K562 (cell line): ENCODE data around the gene ELF2. TPM values are rescaled to one million over a fixed set of nuclear protein-coding genes. Genes with fewer than 3 reads are reported as not detected.

ENCODE experiments used
- CBX5 ChIP-seq: IDR thresholded peaks from 2 replicates; pipeline ENCODE4 v1.6.1; 2014; ENCODE audit warnings: low read depth, borderline replicate concordance
- CCNT2 ChIP-seq: IDR thresholded peaks from 2 replicates; pipeline ENCODE4 v1.6.1; 2011; ENCODE audit warnings: borderline replicate concordance, low read depth, mild to moderate bottlenecking, moderate library complexity, mixed read lengths, low read length; ENCODE audit not compliant: insufficient read length; ENCODE audit errors: extremely low read depth
- ELF2 ChIP-seq: fragments of 250-450 bp; sonication (Bioruptor Pico); IDR thresholded peaks from 2 replicates; pipeline ENCODE4 v1.5.0; 2021; ENCODE audit warnings: mild to moderate bottlenecking
- GTF2A2 ChIP-seq: IDR thresholded peaks from 2 replicates; pipeline ENCODE4 v1.6.1; 2016; ENCODE audit warnings: mild to moderate bottlenecking, missing genetic modification characterization, missing compliant biosample characterization
- HSF4 ChIP-seq: fragments of 250-450 bp; sonication (Bioruptor Pico); IDR thresholded peaks from 2 replicates; pipeline ENCODE4 v2.1.2; 2022; ENCODE audit warnings: mild to moderate bottlenecking, moderate library complexity, borderline replicate concordance
- MYNN ChIP-seq, 2 experiments: sonication (generic); formaldehyde crosslinking in 1 of 2; IDR thresholded peaks; 2 replicates each; pipeline versions ENCODE4 v1.5.0 to v1.6.1; 2016 to 2020; ENCODE audit warnings: antibody characterized with exemption in 1 of 2, missing genetic modification reagents in 1 of 2
- NCOA6 ChIP-seq: fragments of 450-650 bp; IDR thresholded peaks from 2 replicates; pipeline ENCODE4 v1.6.1; 2017; ENCODE audit warnings: mild to moderate bottlenecking
- NCOR1 ChIP-seq: fragments of 450-650 bp; IDR thresholded peaks from 2 replicates; pipeline ENCODE4 v1.6.1; 2016; ENCODE audit warnings: mild to moderate bottlenecking, moderate library complexity
- PML ChIP-seq: IDR thresholded peaks from 2 replicates; pipeline ENCODE4 v1.6.1; 2012; ENCODE audit warnings: low read length, inconsistent platforms
- POLR2G ChIP-seq: fragments of 200-400 bp; formaldehyde crosslinking; IDR thresholded peaks from 2 replicates; pipeline ENCODE4 v1.6.1; 2017; ENCODE audit warnings: low read depth, mild to moderate bottlenecking, antibody characterized with exemption, low read length, moderate library complexity
- PPARD ChIP-seq: fragments of 250-450 bp; sonication (Bioruptor Pico); IDR thresholded peaks from 2 replicates; pipeline ENCODE4 v1.8.0; 2022; ENCODE audit warnings: inconsistent platforms, mild to moderate bottlenecking, moderate library complexity
- RBM22 ChIP-seq: fragments of 200-400 bp; formaldehyde crosslinking; IDR thresholded peaks from 2 replicates; pipeline ENCODE4 v1.6.1; 2018; ENCODE audit warnings: low read length, low read depth; ENCODE audit not compliant: poor library complexity, severe bottlenecking
- RBM34 ChIP-seq: fragments of 200-400 bp; formaldehyde crosslinking; IDR thresholded peaks from 2 replicates; pipeline ENCODE4 v1.6.1; 2018; ENCODE audit warnings: low read length, borderline replicate concordance; ENCODE audit not compliant: insufficient read depth
- SAP30 ChIP-seq: fragments of 200-600 bp; sonication (generic); IDR thresholded peaks from 2 replicates; pipeline ENCODE4 v1.6.1; 2012; ENCODE audit warnings: borderline replicate concordance, low read depth, mild to moderate bottlenecking, moderate library complexity, low read length, control low read depth, inconsistent platforms; ENCODE audit not compliant: insufficient read depth, poor library complexity, severe bottlenecking
- SIN3A ChIP-seq, 2 experiments: fragments of 150-350 bp in 1 of 2; IDR thresholded peaks; 2 replicates each; pipeline ENCODE4 v1.6.1; 2011 to 2016; ENCODE audit warnings: borderline replicate concordance in 2 of 2, low read depth in 2 of 2, low read length in 2 of 2, mild to moderate bottlenecking in 2 of 2, moderate library complexity in 2 of 2; ENCODE audit not compliant: control insufficient read depth in 1 of 2
- SNIP1 ChIP-seq: fragments of 450-650 bp; IDR thresholded peaks from 2 replicates; pipeline ENCODE4 v1.7.1; 2017; ENCODE audit warnings: low read depth, mild to moderate bottlenecking
- SPI1 ChIP-seq: IDR thresholded peaks from 2 replicates; pipeline ENCODE4 v1.6.1; 2011; ENCODE audit warnings: low read depth, low read length, control low read depth, borderline replicate concordance
- SUPT5H ChIP-seq: fragments of 450-650 bp; IDR thresholded peaks from 2 replicates; pipeline ENCODE4 v1.6.1; 2016
- TCF3 ChIP-seq: sonication (generic); formaldehyde crosslinking; IDR thresholded peaks from 2 replicates; pipeline ENCODE4 v1.4.0; 2020; ENCODE audit warnings: mild to moderate bottlenecking, missing genetic modification reagents
- ZBTB7A ChIP-seq: IDR thresholded peaks from 2 replicates; pipeline ENCODE4 v1.6.1; 2011; ENCODE audit warnings: low read depth, mild to moderate bottlenecking, low read length, moderate library complexity, borderline replicate concordance; ENCODE audit not compliant: control insufficient read depth
- ZNF282 ChIP-seq: sonication (generic); formaldehyde crosslinking; IDR thresholded peaks from 2 replicates; pipeline ENCODE4 v1.8.1; 2023; ENCODE audit warnings: missing genetic modification reagents
- ZNF311 ChIP-seq: fragments of 250-450 bp; sonication (Bioruptor Pico); IDR thresholded peaks from 2 replicates; pipeline ENCODE4 v1.4.0; 2020; ENCODE audit warnings: mild to moderate bottlenecking, moderate library complexity
- ZNF398 ChIP-seq: fragments of 250-450 bp; sonication (Bioruptor Pico); IDR thresholded peaks from 2 replicates; pipeline ENCODE4 v1.8.0; 2021; ENCODE audit warnings: moderate library complexity, mild to moderate bottlenecking, inconsistent platforms
- polyA plus RNA-seq, 8 experiments: library from polyadenylated mRNA; depleted of rRNA in 4 of 8; stranded (reverse) in 5 of 8; unstranded in 3 of 8; fragments of >200 nt; fragmentation: Nextera tagmentation in 2 of 8; fragmentation: Illumina TruSeq in 1 of 8; extraction: Ambion mirVana in 2 of 8; extraction: Trizol in 1 of 8; gene quantifications; 2 replicates each; pipeline versions ENCODE4 v1.2.1 to v1.2.3, GENCODE V29; 2011 to 2014; ENCODE audit warnings: inconsistent platforms in 1 of 8, missing spikeins in 1 of 8
- total RNA-seq, 7 experiments: library from RNA; depleted of rRNA in 6 of 7; stranded (reverse); fragments of >200 nt in 6 of 7; fragmentation: Illumina TruSeq in 2 of 7; extraction: Trizol in 2 of 7; gene quantifications; 2 replicates each; pipeline versions ENCODE4 v1.2.1 to v1.2.3, GENCODE V29; 2011 to 2021; ENCODE audit warnings: low replicate concordance in 1 of 7

The ELF2 gene
- total and polyA plus RNA-seq, 9 of the 15 experiments (the other 6 are each of a cell fraction or from before 2014, with no cell fraction given): 9.4 to 58.7 (median 41.6) TPM

GRCh38 chr4:139083607-139083955, 93.4 kb downstream of the ELF2 start (continued):
- TF ChIP-seq ZBTB7A (peak; percentile 56; the same call in 1 of the 2 replicates), SPI1 (peak; percentile 55), POLR2G (peak; percentile 80), ZNF311 (no peak), SAP30 (peak; percentile 55), ZNF398 (no peak), ELF2 (CRISPR knock-in tag) (peak; percentile 86), MYNN (IDR thresholded peaks at IDR 0.05) (no peak), MYNN (CRISPR knock-in tag; IDR thresholded peaks at IDR 0.05) (no peak), SUPT5H (0 out of 2 replicates have a peak, but pooled peaks have one; percentile 21), PML (no peak), NCOA6 (no peak), SNIP1 (0 out of 2 replicates have a peak, but pooled peaks have one; percentile 57), TCF3 (CRISPR knock-in tag) (0 out of 2 replicates have a peak, but pooled peaks have one; percentile 3), GTF2A2 (tag) (no peak), CBX5 (no peak), HSF4 (CRISPR knock-in tag) (no peak), ZNF282 (0 out of 2 replicates have a peak, but pooled peaks have one; percentile 72), RBM34 (no peak), RBM22 (peak; percentile 93), CCNT2 (peak; percentile 71), NCOR1 (peak; percentile 12; the same call in 1 of the 2 replicates), PPARD (CRISPR knock-in tag) (no peak), SIN3A (IDR thresholded peaks at IDR 0.05; ENCODE audit: borderline replicate concordance in 2 of 2, control insufficient read depth in 1 of 2, low read depth in 2 of 2, low read length in 2 of 2) (peak in 1 of 2 experiments; percentile 79; a peak in 3 of 4 replicates)
